DMS79 (cell line): Measurements from ENCODE around the gene ANKMY2.

Source experiments
- DNase-seq: peaks from one replicate; lab custom pipeline; 2025; lab: John Stamatoyannopoulos, UW

The ANKMY2 gene

DNA sequence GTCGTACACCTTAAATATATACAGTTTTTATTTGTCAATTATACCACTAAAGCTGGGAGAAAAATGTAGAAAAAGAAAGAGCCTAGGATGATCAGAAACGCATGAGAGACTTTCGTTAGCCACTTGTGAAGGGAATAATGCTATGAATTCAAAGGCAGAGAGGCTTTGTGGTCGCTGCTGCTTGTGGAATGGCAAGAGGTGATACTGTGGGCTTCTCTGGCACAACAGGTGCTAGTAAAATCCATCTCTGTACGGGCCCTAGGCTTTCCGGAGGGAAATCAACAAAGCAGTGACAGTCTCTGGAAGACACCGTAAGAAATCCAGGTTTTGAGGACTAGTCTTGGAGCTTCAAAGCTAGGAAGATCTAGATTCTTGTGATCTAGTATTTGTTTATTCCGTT is 66.3 kb downstream of the ANKMY2 start:
- DNase-seq = peak; percentile 26

DNA sequence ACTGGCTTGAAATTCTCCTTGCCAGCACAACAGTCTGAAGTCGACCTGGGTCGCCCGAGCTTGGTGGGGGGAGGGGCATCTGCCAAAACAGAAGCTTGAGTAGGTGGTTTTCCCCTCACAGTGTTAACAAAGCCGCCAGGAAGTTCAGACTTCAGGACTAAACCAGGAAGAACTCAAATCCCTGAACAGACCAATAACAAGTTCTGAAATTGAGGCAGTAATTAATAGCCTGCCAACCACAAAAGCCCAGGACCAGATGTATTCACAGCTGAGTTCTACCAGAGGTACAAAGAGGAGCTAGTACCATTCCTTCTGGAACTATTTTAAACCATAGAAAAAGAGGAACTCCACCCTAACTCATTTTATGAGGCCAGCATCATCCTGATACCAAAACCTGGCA is 73.6 kb downstream of the ANKMY2 start:
- no peak for DNase-seq

DNA sequence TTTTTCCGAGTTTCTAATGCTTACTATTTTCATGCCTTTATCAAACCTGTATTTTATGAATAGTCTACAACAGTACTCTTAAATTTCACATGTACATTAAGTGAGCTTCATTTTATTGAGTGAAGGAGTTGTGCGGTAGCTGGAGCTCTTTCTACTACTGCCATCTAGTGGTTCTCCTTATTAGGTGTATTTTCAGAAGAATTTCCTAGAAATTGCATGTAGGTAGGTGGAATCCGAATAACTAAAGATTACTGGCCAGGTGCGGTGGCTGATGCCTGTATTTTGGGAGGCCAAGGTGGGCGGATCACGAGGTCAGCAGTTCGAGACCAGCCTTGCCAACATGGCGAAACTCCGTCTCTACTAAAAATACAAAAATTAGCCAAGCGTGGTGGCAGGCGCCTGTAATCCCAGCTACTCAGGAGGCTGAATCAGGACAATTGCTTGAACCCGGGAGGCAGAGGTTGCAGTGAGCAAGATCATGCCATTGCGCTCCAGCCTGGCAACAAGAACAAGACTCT is 80.6 kb downstream of the ANKMY2 start:
- peak; percentile 3 for DNase-seq

DNA sequence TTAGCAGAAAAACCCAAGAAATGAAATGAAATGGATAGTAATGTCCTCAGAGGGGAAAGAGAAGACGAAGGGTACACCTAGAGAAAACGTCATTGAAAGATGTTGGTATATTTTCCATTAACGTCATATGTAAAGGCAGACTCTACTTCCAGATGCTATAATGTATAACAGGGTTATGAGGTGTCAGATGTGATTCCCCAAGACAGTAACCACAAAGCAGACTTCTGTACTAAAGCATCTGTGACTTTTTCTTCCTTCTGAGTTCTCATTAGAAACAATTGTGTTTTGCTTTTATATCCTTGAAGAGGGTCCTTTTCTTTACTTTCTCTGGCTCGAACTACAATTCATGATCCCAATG is 81.6 kb downstream of the ANKMY2 start:
- DNase-seq = no peak

DNA sequence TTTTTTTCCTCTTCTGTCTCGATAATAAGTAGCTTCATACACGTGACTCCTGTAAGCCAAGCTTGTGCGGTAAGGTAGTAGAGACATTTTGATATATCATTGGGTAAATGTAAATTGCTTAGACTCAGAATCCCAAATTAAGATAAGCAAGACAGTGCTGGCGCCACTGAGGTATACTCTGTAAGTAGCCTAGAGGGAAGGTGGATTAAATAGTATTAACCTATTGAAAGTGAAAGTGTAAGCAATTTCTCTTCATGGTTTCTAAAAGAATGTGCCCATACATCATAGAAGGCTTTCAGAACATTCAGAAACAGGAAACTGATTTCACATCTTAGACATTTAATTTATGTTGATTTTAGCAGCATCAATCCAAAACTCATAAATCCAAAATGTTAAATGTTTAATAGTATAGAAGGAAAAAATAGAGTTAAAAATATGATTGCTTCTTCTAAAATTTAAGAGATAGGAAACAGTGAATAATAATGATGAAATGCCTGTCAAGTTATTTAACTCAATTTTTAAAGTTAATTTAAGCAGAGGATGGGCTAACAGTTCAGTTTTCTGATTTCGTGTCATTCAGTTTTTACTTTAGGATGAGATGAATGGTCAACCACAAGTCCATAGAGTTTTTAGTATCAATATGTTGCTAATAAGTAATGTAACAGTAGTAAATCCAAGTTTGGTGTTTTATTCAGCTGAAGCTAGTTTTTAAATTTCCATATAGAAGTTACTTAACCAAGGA is 82.1 kb downstream of the ANKMY2 start:
- DNase-seq = no peak

DNA sequence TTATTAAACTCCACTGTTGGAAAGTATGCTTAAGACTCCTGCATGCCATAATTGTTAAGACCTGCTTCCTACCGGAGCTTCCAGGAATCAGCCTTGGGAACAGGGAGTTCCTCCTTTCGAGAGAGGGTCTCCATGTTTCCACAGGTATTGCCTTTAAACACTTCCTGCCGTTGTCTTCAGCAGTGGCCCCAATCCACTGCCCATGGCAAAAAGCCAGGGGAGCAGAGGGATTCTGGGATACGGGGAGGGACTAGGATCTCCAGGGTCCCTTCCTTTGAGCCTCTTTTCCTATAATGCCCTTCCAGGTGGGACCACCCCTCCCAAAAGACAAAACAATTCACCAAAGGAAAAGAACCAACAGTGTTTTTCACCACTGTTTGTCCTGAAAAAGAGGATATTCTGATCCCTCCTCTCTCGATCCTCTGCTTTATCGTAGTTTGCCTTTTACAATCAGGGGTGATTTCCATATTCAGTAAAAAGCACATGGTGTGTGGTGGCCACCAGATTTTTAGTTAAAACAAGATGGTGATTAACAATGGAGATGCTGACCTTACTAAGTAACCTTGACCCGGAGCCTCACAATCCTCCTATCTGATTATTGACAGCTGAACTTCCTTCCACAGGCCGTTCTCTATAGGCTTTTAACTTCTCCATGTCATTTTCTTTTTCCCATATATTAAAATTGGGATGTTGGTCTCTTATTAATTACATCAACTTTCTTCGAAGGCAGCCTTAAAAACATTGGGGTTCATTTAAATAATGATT is 82.9 kb downstream of the ANKMY2 start:
- DNase-seq = no peak

DNA sequence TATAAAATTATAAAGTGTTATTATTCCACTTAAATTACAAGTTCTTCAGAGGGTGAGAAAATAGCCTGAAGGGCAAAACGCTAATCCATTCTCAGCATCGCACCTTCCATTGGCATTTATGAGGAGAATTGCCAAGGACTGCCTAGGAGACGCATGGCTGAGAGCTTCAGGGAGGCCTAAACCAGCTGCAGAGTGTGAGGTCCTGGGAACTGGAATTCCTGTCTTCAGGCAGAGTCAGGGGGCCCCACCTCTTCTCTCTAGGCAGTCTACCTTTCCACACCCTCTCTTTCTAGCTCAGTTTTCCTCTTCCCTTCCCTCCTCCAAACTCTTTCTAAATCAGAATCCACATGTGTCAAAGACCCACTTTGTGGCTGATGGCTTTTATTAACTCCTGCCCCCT is 83.6 kb downstream of the ANKMY2 start:
- DNase-seq = no peak

DNA sequence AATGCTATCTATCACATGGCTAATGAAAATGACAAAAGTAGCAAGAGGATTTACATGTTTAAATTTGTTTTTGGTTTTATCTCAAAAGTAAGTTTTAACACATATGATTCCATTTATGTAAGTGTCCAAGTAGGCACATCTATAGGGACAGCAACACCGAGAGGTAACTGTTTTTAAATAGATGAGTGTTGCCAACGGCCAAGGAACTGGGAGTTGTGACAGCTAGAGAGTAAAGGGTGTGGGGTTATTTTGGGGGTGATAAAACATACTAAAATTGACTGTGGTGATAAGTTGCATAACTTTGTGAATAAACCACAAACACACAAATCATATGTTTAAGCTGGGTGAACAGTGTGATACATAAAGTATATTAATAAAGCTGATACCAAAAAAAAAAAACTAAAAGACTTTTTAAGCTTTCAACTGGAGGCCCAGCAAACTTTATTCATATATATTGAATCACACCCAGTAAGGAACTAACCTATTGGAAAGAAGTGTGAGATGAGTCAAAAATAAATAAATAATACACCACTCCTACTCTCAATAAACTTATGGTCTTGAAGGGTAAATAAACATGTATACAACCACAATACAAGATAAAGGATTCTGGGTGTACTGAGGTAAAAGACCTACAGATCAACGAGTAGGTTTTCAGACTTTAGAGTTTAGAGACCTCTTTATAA is 85.9 kb downstream of the ANKMY2 start:
- no peak for DNase-seq

DNA sequence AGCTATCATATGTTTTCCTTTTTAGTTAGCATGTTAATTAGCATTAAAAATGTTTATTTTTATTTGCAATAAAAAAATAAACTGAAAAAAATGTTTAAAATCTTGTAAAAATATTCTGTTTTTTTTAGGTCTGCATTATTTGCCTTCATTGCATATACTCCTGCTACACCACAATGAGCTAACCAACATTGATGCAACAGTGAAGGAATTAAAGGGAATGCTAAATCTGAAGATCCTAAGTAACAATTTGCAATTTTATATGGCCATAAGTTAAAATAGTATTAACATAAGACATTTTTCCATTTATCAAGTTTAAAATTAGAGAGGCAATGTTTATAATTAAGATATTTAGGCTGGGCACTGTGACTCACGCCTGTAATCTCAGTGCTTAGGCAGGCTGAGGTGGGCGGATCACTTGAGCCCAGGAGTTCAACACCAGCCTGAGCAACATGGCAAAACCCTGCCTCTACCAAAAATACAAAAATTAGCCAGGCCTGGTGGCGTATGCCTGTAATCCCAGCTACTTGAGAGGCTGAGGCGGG is 86.7 kb downstream of the ANKMY2 start:
- DNase-seq = no peak

DNA sequence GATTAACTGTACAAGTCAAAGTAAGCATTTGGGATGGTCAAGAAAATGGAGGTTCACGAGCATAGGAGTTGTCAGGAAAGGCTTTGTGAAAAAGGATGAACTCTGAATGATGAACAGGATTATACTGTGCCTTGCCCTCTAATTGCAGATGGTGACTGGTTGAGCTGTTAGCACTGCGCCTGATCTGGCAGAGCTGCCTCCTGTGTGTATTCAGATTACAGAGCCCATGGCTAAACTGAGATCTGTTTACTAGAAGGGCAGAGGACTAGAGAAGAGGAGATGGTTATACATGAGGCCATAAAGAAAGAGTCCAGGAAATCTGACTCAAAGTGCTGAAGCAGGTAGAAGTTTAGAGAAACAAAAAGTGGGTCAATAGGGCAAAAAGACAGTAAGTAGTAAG is 89.2 kb downstream of the ANKMY2 start:
- DNase-seq = no peak

DNA sequence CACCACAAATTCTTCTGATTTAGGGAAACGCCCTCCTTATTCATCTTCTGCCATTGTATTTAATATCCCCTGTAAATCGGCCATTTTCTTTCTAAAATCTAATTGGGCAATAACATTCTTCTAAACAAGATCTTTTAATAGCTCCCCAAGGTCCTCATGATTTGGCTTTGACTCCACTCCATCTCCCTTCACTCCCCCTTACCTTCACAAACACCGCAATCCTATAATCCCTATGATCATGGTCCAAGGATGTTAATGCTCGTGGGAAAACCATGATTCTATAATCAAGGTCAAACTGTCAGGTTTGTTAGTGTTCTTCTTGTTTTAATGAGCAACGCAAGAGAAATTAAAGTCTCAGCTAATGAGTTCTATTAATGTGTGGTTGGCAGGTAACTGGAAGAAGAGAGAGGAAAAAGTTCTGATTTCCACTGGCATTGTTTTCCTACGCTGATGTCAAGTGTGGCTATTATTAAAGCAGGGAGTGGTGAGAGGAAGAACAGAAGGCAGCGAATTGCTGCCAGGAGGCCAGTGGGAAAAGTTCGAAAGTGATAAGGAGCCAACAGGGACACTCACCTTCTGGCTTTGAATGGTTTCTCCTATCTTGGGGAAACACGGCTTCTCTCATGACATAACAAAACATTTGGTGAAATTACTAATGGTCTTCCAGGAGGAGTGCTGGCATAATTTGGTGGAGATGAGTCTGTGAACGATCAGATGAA is 90.9 kb downstream of the ANKMY2 start:
- no peak for DNase-seq

DNA sequence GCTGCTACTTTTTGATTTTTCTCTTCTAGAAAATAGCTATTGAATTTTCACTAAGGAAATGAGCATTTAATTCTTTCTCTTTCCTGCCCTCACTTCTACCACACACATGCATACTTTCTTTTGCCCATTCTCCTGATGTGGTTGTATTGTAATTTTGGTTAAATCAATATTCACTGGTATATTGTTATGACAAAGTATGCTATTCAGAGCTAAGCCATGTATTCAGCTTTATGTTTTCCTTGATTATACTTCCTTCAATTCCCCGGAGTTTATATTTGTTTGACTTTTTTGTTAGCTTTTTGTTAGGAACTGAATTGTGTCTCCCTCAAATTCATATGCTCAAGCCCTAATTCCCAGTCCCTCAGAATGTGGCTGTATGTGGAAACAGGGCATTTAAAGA is 94.9 kb downstream of the ANKMY2 start:
- DNase-seq = no peak
